GM18858 (cell line): ENCODE data around the gene TM9SF4.

ENCODE experiments used
- ATAC-seq: cut with Tn5 transposase; IDR thresholded peaks from one replicate; pipeline ENCODE4 v1.9.1; 2021; ENCODE audit not compliant: unreplicated experiment

The TM9SF4 gene

GRCh38 chr20:32109392-32110172 is at the start of gene TM9SF4:
Gene TM9SF4, plus strand, starts transcription at chr20:32109714. Its CDS starts 27 bp downstream, at chr20:32109741.
- ATAC-seq: peak; percentile 71

- ATAC-seq: no peak
Observed at GRCh38 chr20:32062776-32063170, 46.7 kb upstream of the TM9SF4 start.

GRCh38 chr20:32063695-32064094 is 45.8 kb upstream of the TM9SF4 start:
- no peak for ATAC-seq

- ATAC-seq: no peak
Observed at GRCh38 chr20:32064667-32065066, 44.8 kb upstream of the TM9SF4 start.

- ATAC-seq: no peak
Observed at GRCh38 chr20:32067234-32067821, 42.2 kb upstream of the TM9SF4 start.

- no peak for ATAC-seq
Observed at GRCh38 chr20:32068174-32068573, 41.3 kb upstream of the TM9SF4 start.

- ATAC-seq: no peak
Observed at GRCh38 chr20:32069711-32070110, 39.8 kb upstream of the TM9SF4 start.

GRCh38 chr20:32070282-32070681 is 39.2 kb upstream of the TM9SF4 start:
- ATAC-seq: no peak

- no peak for ATAC-seq
Observed at GRCh38 chr20:32070690-32071213, 38.8 kb upstream of the TM9SF4 start.

- ATAC-seq: no peak
Observed at GRCh38 chr20:32071395-32072167, 37.9 kb upstream of the TM9SF4 start.

- no peak for ATAC-seq
Observed at GRCh38 chr20:32072168-32072750, 37.3 kb upstream of the TM9SF4 start.

GRCh38 chr20:32075534-32075933 is 34.0 kb upstream of the TM9SF4 start:
- ATAC-seq: no peak

- ATAC-seq: no peak
Observed at GRCh38 chr20:32077190-32077589, 32.3 kb upstream of the TM9SF4 start.

GRCh38 chr20:32078322-32078721 is 31.2 kb upstream of the TM9SF4 start:
- ATAC-seq: no peak

GRCh38 chr20:32078791-32079190 is 30.7 kb upstream of the TM9SF4 start:
- no peak for ATAC-seq

GRCh38 chr20:32079655-32080109 is 29.8 kb upstream of the TM9SF4 start:
- no peak for ATAC-seq

- no peak for ATAC-seq
Observed at GRCh38 chr20:32080783-32081182, 28.7 kb upstream of the TM9SF4 start.

GRCh38 chr20:32083469-32083868 is 26.0 kb upstream of the TM9SF4 start:
- no peak for ATAC-seq

- ATAC-seq: no peak
Observed at GRCh38 chr20:32087070-32087469, 22.4 kb upstream of the TM9SF4 start.

- no peak for ATAC-seq
Observed at GRCh38 chr20:32088759-32089158, 20.8 kb upstream of the TM9SF4 start.
